LNCAP (cell line): Measurements from ENCODE around the gene TAF10.

Source experiments
- CTCF ChIP-seq: fragments of 450-650 bp; IDR thresholded peaks from 2 replicates; pipeline ENCODE4 v1.5.1; 2017; ENCODE audit warnings: mild to moderate bottlenecking

Gene TAF10

DNA sequence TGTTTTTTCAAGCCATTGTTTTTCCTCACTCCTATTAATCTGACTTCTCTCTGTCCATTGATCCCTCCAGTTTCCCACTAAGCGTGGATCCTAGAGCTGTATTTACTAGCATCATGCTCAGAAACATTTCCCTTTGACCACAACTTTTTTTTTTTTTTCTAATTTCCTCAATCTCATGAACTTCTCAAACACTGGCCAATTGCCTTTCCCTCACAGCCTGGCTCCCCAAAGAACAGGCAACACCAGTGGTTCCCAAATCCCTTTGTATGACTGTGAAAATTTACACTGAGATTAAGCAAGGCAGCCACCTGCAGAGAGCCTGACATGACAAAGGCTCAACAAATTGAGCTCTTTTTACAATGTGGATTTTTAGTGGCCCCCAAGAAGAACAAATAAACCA lies 8.6 kb upstream of the TAF10 start:
- TF ChIP-seq CTCF: no peak

DNA sequence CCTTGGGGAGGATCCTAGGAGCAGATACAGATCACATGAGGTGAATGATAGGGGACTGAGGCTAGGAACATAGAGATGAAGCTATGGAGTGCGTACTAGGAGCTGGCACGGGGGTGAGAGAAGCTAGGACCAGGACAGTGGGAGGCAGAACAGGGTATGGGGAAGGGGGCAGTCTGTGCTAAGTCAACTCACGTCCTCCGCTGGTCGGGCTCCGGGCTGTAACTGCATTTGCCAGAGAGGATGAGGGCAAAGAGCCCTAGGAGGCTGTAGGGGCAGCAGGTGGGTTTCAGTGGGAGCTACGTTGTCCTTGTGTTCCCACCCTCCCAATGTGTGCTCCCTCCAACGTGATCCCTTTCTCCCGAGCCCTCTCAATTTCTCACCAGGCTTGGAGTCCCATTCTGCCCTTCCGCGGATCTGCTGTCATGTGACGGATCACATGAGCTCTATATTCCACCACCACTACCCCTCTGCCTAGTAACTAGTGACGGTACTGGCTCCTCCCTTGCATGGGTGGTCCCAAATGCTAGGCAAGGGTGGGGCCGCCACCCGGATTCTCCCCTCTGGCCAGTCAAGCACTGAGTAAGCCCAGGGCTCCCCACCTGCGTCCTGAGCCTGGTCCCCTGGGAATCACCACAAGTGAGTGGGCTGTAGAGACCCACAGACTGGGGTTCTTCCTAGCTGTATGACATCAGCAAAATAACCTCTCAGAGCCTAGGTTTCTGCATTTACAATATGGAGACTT lies 7.2 kb upstream of the TAF10 start, which contains the start of gene TPP1:
Gene TPP1, minus strand, starts transcription at position 419 of the 742 bp plus-strand sequence. Its CDS starts 22 bp downstream, at position 397.
- no peak for TF ChIP-seq CTCF

DNA sequence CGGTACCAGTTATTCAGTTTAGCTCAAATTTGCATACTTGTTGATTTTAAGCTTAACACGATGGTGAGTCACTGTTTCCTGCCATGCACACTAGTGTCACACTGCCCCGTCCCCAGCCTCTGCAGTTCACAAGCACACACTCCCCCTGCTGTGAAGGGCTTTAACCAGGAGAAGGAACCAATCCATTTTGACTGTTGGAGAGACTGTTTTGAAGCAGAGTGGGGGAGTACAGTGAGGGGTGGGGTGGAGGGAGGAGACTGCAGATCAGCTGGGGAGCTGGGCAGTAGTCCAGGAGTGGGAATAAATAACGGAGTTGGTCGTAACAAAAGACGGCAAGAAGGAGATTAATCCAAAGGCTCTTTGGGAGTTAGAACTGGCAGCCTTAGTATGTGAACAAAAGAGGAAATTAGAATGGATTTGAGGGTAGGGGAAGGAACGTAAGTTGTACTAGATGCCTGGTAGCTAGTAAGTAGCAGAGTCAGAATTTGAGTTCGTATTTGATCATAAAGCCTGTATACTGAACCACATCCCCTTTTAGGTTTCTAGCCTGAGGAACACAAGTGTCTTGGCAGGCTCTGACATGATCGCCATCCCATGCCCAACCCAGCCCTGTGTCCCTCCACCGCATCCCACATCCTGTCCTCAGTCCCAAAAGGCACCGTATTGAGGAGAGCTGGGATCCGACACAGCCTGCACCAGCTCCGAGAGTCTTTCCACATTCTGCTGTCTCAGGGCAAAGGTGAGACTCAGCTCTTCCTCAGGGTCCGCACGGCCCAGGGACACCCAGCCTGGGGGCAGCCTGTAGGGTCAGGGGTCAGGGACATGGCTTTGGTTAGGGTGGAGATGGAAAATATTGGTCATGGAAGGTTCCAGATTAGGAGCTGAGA lies 6.3 kb upstream of the TAF10 start:
- TF ChIP-seq CTCF: no peak

GRCh38 chr11:6617315-6617781 lies 5.3 kb upstream of the TAF10 start:
- no peak for TF ChIP-seq CTCF

DNA sequence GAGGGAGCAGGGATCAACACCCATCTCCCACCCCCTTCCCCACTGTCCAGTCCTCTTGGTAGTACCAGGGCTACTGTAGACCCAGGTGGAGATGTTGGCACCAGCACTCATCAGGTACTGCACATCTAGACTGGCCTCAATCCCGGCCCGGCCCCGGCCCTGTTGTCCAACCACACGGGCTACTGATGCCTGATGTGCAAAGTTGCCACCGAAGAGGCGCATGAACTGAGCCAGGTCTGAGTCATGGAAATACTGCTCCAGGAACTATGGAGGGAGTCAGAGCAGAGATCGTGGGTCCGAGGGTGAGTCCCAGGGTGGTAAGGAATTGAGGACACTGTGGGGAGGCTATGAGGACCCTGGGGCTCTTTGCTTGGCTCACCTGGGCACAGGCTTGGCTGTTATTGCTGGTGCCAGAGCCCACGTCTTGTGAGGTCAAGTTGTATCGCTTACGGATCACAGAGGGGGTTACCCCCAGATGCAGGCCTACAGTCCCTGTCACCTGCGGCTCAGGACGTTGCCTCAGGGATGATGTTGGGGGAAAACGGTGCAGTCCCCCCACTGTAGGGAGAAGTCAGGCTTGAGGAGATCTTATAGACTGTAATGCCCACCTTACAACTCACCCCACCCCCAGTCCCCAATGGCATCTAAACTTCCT lies 4.7 kb upstream of the TAF10 start:
- no peak for TF ChIP-seq CTCF

DNA sequence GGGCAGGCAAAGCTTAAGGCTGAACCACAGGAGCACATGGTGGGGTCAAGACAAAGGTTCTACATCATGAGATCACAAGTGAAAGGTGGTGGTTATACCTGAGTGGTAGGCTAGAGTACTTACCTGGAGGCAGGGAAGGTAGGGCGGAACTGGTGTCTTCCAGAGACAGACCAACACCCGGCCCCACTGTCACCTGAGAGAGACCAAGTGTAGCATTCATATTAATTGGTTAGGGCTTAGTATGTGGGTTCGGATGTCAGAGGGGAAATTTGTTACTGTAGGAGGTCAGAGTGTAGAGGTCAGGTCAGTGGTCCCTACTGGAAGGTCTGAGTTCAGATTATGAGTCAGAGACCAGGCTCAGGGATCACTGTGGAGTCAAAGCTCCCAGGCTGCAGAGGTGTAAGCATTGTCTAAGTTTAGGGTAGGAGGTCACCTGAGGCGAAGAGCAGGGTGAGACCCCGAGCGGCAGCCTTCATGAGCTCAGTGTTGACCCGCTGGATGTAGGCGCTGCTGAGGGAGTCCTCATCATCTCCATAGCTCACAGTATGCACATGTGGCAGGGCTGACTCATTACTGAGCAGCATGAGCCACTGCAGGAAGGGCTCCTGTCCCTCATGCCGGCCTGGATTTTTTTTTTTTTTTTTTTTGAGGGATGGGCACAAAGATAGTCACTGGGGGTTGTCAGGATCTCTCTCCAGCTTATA lies 4.0 kb upstream of the TAF10 start:
- no peak for TF ChIP-seq CTCF

DNA sequence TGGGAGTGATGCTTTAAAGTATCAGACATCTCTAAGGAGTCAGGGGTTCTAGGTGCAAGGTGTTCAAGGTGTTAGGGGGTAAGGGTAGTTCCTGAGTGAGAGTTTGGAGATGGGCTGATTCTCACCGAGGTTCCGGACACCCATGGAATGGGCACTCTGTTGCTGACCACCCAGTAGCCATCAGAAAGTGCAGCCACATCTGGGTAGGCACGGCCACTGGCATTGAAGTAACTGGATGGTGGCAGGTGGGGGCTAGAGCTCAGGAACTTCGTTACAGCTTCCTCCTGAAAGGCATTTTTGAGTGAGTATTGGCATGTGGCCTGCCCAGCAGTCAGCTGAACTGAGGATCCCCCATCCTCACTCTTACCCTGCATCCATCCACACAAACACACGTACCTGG lies 3.0 kb upstream of the TAF10 start:
- no peak for TF ChIP-seq CTCF
